ENCODE results near the gene KCNAB1. TPM values are rescaled to one million over a fixed set of nuclear protein-coding genes. Genes with fewer than 3 reads are reported as not detected.
"Not testable (repeated sequence)": the region's sequence is repeated elsewhere in the genome, so short reads cannot be mapped to it uniquely, and the experiment has no call there.

Gene KCNAB1
- total and polyA plus RNA-seq, 2 donors (not counting 1 experiment from before 2014, with no cell fraction given): 0.03 to 0.33 TPM

DNA sequence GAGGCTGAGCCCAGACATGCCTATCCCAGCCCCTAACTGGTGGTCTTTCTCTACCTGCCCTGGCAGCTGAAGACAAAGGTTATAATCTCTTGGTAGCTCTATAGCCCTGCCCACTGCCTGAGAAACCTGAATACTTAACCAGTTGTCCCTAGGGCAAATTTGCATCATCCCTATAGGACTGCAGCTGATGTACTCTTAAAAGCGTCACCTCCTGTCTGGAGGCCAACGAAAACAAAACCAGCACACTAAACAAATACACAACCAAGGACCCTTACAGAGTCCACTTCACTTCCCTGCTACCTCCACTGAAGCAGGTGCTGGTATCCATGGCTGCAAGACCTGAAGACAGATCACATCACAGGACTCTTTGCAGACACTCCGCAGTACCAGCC is 98.0 kb downstream of the KCNAB1 start:
- Histone ChIP-seq H4K20me1 (ENCODE audit: control insufficient read depth, extremely low read depth, insufficient read depth, low read length) (no peaks in the 10 kb centered on the region), H3K36me3 (ENCODE audit: control insufficient read depth, insufficient read depth, low read length) (no peaks in the 10 kb centered on the region), H3K4me2 (ENCODE audit: extremely low read depth, insufficient read depth, low read length) (no peak overlapping the region), H3K9me3 (ENCODE audit: control insufficient read depth, insufficient read depth, low read depth, low read length) (no peaks in the 10 kb centered on the region), H3K27me3 (ENCODE audit: control insufficient read depth, insufficient read depth, low read length) (no peaks in the 10 kb centered on the region), H3K79me2 (ENCODE audit: control insufficient read depth, insufficient read depth, low read length) (no peaks in the 10 kb centered on the region), H2AFZ (ENCODE audit: low read length) (no peak overlapping the region), H3K9ac (ENCODE audit: insufficient read depth, low read length) (no peak overlapping the region), H3K4me3 (replicated peaks in 1 of 4; ENCODE audit: control extremely low read depth in 1 of 4, insufficient read depth in 1 of 4, low read depth in 3 of 4, low read length in 4 of 4) (no peak overlapping the region), H3K27ac (ENCODE audit: insufficient read depth, low read length) (no peak overlapping the region), H3K4me1 (ENCODE audit: control insufficient read depth, extremely low read depth, insufficient read depth, low read length) (no peaks in the 10 kb centered on the region)
- TF ChIP-seq EZH2 (IDR thresholded peaks at IDR 0.05; ENCODE audit: low read length, missing control alignments): no peak
- peak in 1 of 2 donors; percentile 52 for DNase-seq (ENCODE audit: low read depth in 2 of 2)

- H3K4me1 ChIP-seq (ENCODE audit: control insufficient read depth, extremely low read depth, insufficient read depth, low read length); H4K20me1 ChIP-seq (ENCODE audit: control insufficient read depth, extremely low read depth, insufficient read depth, low read length); H3K9ac ChIP-seq (ENCODE audit: insufficient read depth, low read length); H3K27ac ChIP-seq (ENCODE audit: insufficient read depth, low read length); H3K36me3 ChIP-seq (ENCODE audit: control insufficient read depth, insufficient read depth, low read length); H2AFZ ChIP-seq (ENCODE audit: low read length); H3K9me3 ChIP-seq (ENCODE audit: control insufficient read depth, insufficient read depth, low read depth, low read length); H3K79me2 ChIP-seq (ENCODE audit: control insufficient read depth, insufficient read depth, low read length); H3K4me2 ChIP-seq (ENCODE audit: extremely low read depth, insufficient read depth, low read length); H3K4me3 ChIP-seq (replicated peaks in 1 of 4; ENCODE audit: control extremely low read depth in 1 of 4, insufficient read depth in 1 of 4, low read depth in 3 of 4, low read length in 4 of 4); H3K27me3 ChIP-seq (ENCODE audit: control insufficient read depth, insufficient read depth, low read length); DNase-seq (ENCODE audit: low read depth in 2 of 2): not testable (repeated sequence)
Observed at GRCh38 chr3:156222381-156222780, 102.0 kb downstream of the KCNAB1 start.

- not testable (repeated sequence) for H3K79me2 ChIP-seq (ENCODE audit: control insufficient read depth, insufficient read depth, low read length)
Observed at GRCh38 chr3:156224046-156224445, 103.7 kb downstream of the KCNAB1 start.

GRCh38 chr3:156226676-156227420 is 106.5 kb downstream of the KCNAB1 start:
- H2AFZ ChIP-seq (ENCODE audit: low read length): no peak overlapping the region
- no peaks in the 10 kb centered on the region for H3K36me3 ChIP-seq (ENCODE audit: control insufficient read depth, insufficient read depth, low read length)
- no peak overlapping the region for H3K4me2 ChIP-seq (ENCODE audit: extremely low read depth, insufficient read depth, low read length)
- DNase-seq (ENCODE audit: low read depth in 2 of 2): no peak
- H3K9ac ChIP-seq (ENCODE audit: insufficient read depth, low read length): no peak overlapping the region
- no peaks in the 10 kb centered on the region for H3K9me3 ChIP-seq (ENCODE audit: control insufficient read depth, insufficient read depth, low read depth, low read length)
- H4K20me1 ChIP-seq (ENCODE audit: control insufficient read depth, extremely low read depth, insufficient read depth, low read length): no peaks in the 10 kb centered on the region
- H3K27me3 ChIP-seq (ENCODE audit: control insufficient read depth, insufficient read depth, low read length): no peaks in the 10 kb centered on the region
- TF ChIP-seq CTCF (conservative IDR thresholded peaks at IDR 0.05 in 1 of 2, IDR thresholded peaks at IDR 0.05 in 1 of 2; ENCODE audit: low read depth in 1 of 2, low read length in 2 of 2) (no peak), EZH2 (IDR thresholded peaks at IDR 0.05; ENCODE audit: low read length, missing control alignments) (no peak)
- no peak overlapping the region for H3K4me3 ChIP-seq (replicated peaks in 1 of 4; ENCODE audit: control extremely low read depth in 1 of 4, insufficient read depth in 1 of 4, low read depth in 3 of 4, low read length in 4 of 4)
- no peak overlapping the region for H3K27ac ChIP-seq (ENCODE audit: insufficient read depth, low read length)
- H3K79me2 ChIP-seq (ENCODE audit: control insufficient read depth, insufficient read depth, low read length): no peaks in the 10 kb centered on the region
- H3K4me1 ChIP-seq (ENCODE audit: control insufficient read depth, extremely low read depth, insufficient read depth, low read length): no peaks in the 10 kb centered on the region

More at GRCh38 chr3:156224046-156224445, 103.7 kb downstream of the KCNAB1 start:
- H3K4me1 ChIP-seq (ENCODE audit: control insufficient read depth, extremely low read depth, insufficient read depth, low read length); H3K9me3 ChIP-seq (ENCODE audit: control insufficient read depth, insufficient read depth, low read depth, low read length); H3K4me2 ChIP-seq (ENCODE audit: extremely low read depth, insufficient read depth, low read length); H3K27me3 ChIP-seq (ENCODE audit: control insufficient read depth, insufficient read depth, low read length); H3K4me3 ChIP-seq (replicated peaks in 1 of 4; ENCODE audit: control extremely low read depth in 1 of 4, insufficient read depth in 1 of 4, low read depth in 3 of 4, low read length in 4 of 4); H3K9ac ChIP-seq (ENCODE audit: insufficient read depth, low read length); H3K36me3 ChIP-seq (ENCODE audit: control insufficient read depth, insufficient read depth, low read length); H4K20me1 ChIP-seq (ENCODE audit: control insufficient read depth, extremely low read depth, insufficient read depth, low read length); H3K27ac ChIP-seq (ENCODE audit: insufficient read depth, low read length); DNase-seq (ENCODE audit: low read depth in 2 of 2); H2AFZ ChIP-seq (ENCODE audit: low read length): not testable (repeated sequence)

All from fibroblast of lung (primary cell).